NCI-H146 treated with DMSO at 0.1 percent for 48 hours (cell line): ENCODE measurements around the gene RANBP1.

Source experiments
- DNase-seq: peaks from one replicate; lab custom pipeline; 2025; ENCODE audit not compliant: unreplicated experiment; lab: John Stamatoyannopoulos, UW

Gene RANBP1

GRCh38 chr22:20135806-20136602, 20.1 kb downstream of the RANBP1 start:
- DNase-seq = no peak

DNA sequence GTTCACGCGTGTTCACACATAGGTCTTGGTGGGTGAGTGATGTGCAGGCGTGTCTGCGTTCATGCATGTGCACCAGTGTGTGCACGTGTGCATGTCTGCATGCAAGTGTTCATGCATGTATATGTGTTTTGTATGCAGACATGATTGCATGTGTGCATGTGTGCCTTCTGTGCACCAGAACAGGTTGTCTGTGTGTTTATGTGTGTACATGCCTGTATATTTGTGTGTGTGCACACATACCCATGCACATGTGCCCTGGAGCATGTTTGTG, 20.6 kb downstream of the RANBP1 start:
- DNase-seq = no peak

- no peak for DNase-seq
Observed at GRCh38 chr22:20137113-20137512, 21.2 kb downstream of the RANBP1 start.

GRCh38 chr22:20137671-20138416, 21.9 kb downstream of the RANBP1 start:
- DNase-seq = no peak

DNA sequence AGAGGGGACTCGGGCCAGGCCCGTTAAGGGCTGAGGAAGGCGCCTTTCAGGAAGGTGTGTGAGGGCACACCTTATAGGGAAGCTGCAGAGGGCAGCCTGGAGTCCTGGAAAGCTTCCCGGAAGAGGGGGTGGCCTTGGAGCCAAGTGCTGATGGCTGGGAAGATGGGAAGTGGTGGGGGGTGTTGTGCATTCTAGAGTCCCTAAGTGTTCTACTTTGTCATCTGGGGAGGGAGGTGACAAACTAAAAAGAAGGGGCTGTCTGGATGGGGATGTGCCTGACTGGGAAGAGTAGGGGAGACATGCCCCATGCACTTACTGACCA, 22.5 kb downstream of the RANBP1 start:
- no peak for DNase-seq

DNA sequence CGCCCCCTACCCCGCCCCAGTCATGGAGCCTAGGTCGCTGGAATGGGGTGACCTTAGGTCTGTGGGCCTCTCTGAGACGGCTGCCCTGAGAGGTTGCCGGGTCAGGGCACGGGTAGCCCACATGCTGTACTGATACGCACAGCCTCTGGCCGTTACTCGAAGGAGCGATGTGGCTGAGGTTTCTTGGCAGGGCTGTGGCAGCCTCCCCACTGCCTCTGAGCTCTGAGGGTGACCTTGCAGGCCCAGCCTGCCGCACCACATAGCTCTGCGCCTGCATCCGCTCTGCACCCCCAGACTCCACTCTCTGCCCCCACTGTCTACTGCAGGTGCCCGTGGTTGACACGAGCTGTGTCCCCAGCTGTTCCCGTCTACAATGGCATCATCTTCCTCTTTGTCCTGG, 23.0 kb downstream of the RANBP1 start:
- DNase-seq = no peak

DNA sequence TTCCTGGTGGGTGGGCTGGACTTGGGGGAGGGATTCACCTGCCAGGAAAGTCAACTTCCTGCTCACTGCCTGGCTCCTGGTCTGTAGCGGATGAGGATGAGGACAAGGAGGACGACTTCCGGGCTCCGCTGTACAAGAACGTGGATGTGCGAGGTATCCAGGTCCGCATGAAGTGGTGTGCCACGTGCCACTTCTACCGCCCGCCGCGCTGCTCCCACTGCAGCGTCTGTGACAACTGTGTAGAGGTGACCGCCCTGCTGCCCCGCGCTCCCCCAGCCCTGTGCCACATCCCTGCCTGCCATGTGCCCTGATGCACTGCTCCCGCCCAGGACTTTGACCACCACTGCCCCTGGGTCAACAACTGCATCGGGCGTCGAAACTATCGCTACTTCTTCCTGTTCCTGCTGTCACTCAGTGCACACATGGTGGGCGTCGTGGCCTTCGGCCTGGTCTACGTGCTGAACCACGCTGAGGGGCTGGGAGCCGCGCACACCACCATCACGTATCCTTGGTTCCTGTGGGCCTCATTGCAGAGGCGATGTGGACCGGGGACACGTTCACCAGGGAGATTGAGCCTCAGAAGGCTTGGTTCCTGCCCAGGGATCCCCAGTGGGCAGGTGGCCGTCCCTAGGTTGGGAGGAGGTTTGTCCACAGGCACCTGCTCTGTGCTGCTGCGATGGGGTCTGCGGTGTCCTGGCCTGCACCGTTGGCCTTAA, 23.6 kb downstream of the RANBP1 start:
- DNase-seq = no peak

- no peak for DNase-seq
Observed at GRCh38 chr22:20140107-20140445, 24.2 kb downstream of the RANBP1 start.

DNA sequence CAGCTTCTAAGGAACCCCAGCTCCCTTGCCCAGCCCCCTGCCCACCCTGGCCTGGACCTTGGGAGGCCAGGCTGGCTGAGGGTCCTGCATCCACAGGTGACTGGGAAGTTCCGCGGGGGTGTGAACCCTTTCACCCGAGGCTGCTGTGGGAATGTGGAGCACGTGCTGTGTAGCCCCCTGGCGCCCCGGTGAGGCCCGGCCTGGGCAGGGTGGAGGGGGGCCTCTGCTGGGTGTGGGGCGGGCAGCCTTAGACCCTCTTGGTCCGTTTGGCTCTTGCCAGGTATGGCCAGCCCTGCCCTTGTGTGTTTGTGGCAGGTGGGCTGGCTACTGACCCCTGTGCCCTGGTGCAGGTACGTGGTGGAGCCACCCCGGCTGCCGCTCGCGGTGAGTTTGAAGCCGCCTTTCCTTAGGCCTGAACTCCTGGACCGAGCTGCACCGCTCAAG, 24.6 kb downstream of the RANBP1 start:
- DNase-seq = no peak

GRCh38 chr22:20141186-20142077, 25.5 kb downstream of the RANBP1 start:
- DNase-seq = no peak

GRCh38 chr22:20142711-20143621, 27.1 kb downstream of the RANBP1 start:
- no peak for DNase-seq

GRCh38 chr22:20143883-20144665, 28.2 kb downstream of the RANBP1 start:
- DNase-seq = no peak

- no peak for DNase-seq
Observed at GRCh38 chr22:20145206-20145831, 29.4 kb downstream of the RANBP1 start.

GRCh38 chr22:20145832-20146223, 29.9 kb downstream of the RANBP1 start:
- no peak for DNase-seq

GRCh38 chr22:20146777-20147176, 30.9 kb downstream of the RANBP1 start:
- no peak for DNase-seq

- DNase-seq = no peak
Observed at GRCh38 chr22:20147237-20147988, 31.5 kb downstream of the RANBP1 start.

- DNase-seq = no peak
Observed at GRCh38 chr22:20148414-20148813, 32.5 kb downstream of the RANBP1 start.
